ENCODE measurements around the gene ANP32E.

- TF ChIP-seq CTCF (IDR thresholded peaks at IDR 0.05; ENCODE audit: poor library complexity), result no peak
- no peak for TF ChIP-seq EZH2phosphoT487 (IDR thresholded peaks at IDR 0.05; ENCODE audit: low read depth, severe bottlenecking, unreplicated experiment)
Measured at GRCh38 chr1:150280138-150280707, 44.3 kb upstream of the ANP32E start.

All from hepatocyte (in vitro differentiated cells).